ENCODE results near the gene CDKAL1.

The CDKAL1 gene

GRCh38 chr6:20996099-20996498 is 461.8 kb downstream of the CDKAL1 start:
- Histone ChIP-seq H3K4me3 (ENCODE audit: low read length) (no peak overlapping the region), H3K27me3 (ENCODE audit: insufficient read depth, low read length) (no peaks in the 10 kb centered on the region), H3K36me3 (ENCODE audit: insufficient read depth, low read length) (peaks cover 6% of the 10 kb centered on the region), H3K4me1 (ENCODE audit: insufficient read depth, low read length) (peaks cover 19% of the 10 kb centered on the region), H3K9me3 (ENCODE audit: low read length) (peaks cover 5% of the 10 kb centered on the region), H2AFZ (ENCODE audit: low read depth, low read length) (no peak overlapping the region)

- Histone ChIP-seq H3K4me1 (ENCODE audit: insufficient read depth, low read length) (peaks cover 19% of the 10 kb centered on the region), H3K36me3 (ENCODE audit: insufficient read depth, low read length) (peaks cover 6% of the 10 kb centered on the region), H2AFZ (ENCODE audit: low read depth, low read length) (no peak overlapping the region), H3K4me3 (ENCODE audit: low read length) (no peak overlapping the region), H3K27me3 (ENCODE audit: insufficient read depth, low read length) (no peaks in the 10 kb centered on the region), H3K9me3 (ENCODE audit: low read length) (peaks cover 5% of the 10 kb centered on the region)
These were observed 463.0 kb downstream of the CDKAL1 start for GRCh38 chr6:20997143-20997769.

- Histone ChIP-seq H3K9me3 (ENCODE audit: low read length) (peaks cover 5% of the 10 kb centered on the region), H2AFZ (ENCODE audit: low read depth, low read length) (no peak overlapping the region), H3K36me3 (ENCODE audit: insufficient read depth, low read length) (peaks cover 6% of the 10 kb centered on the region), H3K4me3 (ENCODE audit: low read length) (no peak overlapping the region), H3K4me1 (ENCODE audit: insufficient read depth, low read length) (peaks cover 19% of the 10 kb centered on the region), H3K27me3 (ENCODE audit: insufficient read depth, low read length) (no peaks in the 10 kb centered on the region)
These were observed 463.5 kb downstream of the CDKAL1 start for GRCh38 chr6:20997770-20998147.

GRCh38 chr6:20998748-20999448 is 464.6 kb downstream of the CDKAL1 start:
- Histone ChIP-seq H3K36me3 (ENCODE audit: insufficient read depth, low read length) (peaks cover 6% of the 10 kb centered on the region), H3K27me3 (ENCODE audit: insufficient read depth, low read length) (no peaks in the 10 kb centered on the region), H2AFZ (ENCODE audit: low read depth, low read length) (no peak overlapping the region), H3K4me3 (ENCODE audit: low read length) (no peak overlapping the region), H3K9me3 (ENCODE audit: low read length) (peaks cover 4% of the 10 kb centered on the region), H3K4me1 (ENCODE audit: insufficient read depth, low read length) (peaks cover 19% of the 10 kb centered on the region)

GRCh38 chr6:21000331-21000801 is 466.1 kb downstream of the CDKAL1 start:
- Histone ChIP-seq H3K36me3 (ENCODE audit: insufficient read depth, low read length) (peaks cover 6% of the 10 kb centered on the region), H2AFZ (ENCODE audit: low read depth, low read length) (no peak overlapping the region)

GRCh38 chr6:21001736-21002135 is 467.5 kb downstream of the CDKAL1 start:
- Histone ChIP-seq H3K36me3 (ENCODE audit: insufficient read depth, low read length) (peaks cover 6% of the 10 kb centered on the region), H3K4me1 (ENCODE audit: insufficient read depth, low read length) (peaks cover 23% of the 10 kb centered on the region), H3K4me3 (ENCODE audit: low read length) (no peak overlapping the region), H2AFZ (ENCODE audit: low read depth, low read length) (no peak overlapping the region), H3K27me3 (ENCODE audit: insufficient read depth, low read length) (no peaks in the 10 kb centered on the region), H3K9me3 (ENCODE audit: low read length) (no peaks in the 10 kb centered on the region)

More at GRCh38 chr6:21000331-21000801, 466.1 kb downstream of the CDKAL1 start:
- Histone ChIP-seq H3K4me1 (ENCODE audit: insufficient read depth, low read length) (peaks cover 19% of the 10 kb centered on the region), H3K4me3 (ENCODE audit: low read length) (no peak overlapping the region), H3K27me3 (ENCODE audit: insufficient read depth, low read length) (no peaks in the 10 kb centered on the region), H3K9me3 (ENCODE audit: low read length) (no peaks in the 10 kb centered on the region)

GRCh38 chr6:21003780-21004541 is 469.7 kb downstream of the CDKAL1 start:
- Histone ChIP-seq H3K4me1 (ENCODE audit: insufficient read depth, low read length) (peaks cover 9% of the 10 kb centered on the region), H3K4me3 (ENCODE audit: low read length) (no peak overlapping the region), H3K27me3 (ENCODE audit: insufficient read depth, low read length) (no peaks in the 10 kb centered on the region), H2AFZ (ENCODE audit: low read depth, low read length) (no peak overlapping the region), H3K9me3 (ENCODE audit: low read length) (peaks cover 2% of the 10 kb centered on the region), H3K36me3 (ENCODE audit: insufficient read depth, low read length) (peaks cover 6% of the 10 kb centered on the region)

GRCh38 chr6:21005816-21006570 is 471.7 kb downstream of the CDKAL1 start:
- H3K4me1 ChIP-seq (ENCODE audit: insufficient read depth, low read length): peaks cover 5% of the 10 kb centered on the region
- no peaks in the 10 kb centered on the region for H3K27me3 ChIP-seq (ENCODE audit: insufficient read depth, low read length)
- no peak overlapping the region for H2AFZ ChIP-seq (ENCODE audit: low read depth, low read length)
- no peak overlapping the region for H3K4me3 ChIP-seq (ENCODE audit: low read length)
- H3K36me3 ChIP-seq (ENCODE audit: insufficient read depth, low read length): peaks cover 1% of the 10 kb centered on the region
- H3K9me3 ChIP-seq (ENCODE audit: low read length): peaks cover 2% of the 10 kb centered on the region

GRCh38 chr6:21019614-21020013 is 485.4 kb downstream of the CDKAL1 start:
- Histone ChIP-seq H2AFZ (ENCODE audit: low read depth, low read length) (no peak overlapping the region), H3K9me3 (ENCODE audit: low read length) (peaks cover 7% of the 10 kb centered on the region), H3K4me1 (ENCODE audit: insufficient read depth, low read length) (no peaks in the 10 kb centered on the region), H3K36me3 (ENCODE audit: insufficient read depth, low read length) (no peaks in the 10 kb centered on the region), H3K27me3 (ENCODE audit: insufficient read depth, low read length) (no peaks in the 10 kb centered on the region), H3K4me3 (ENCODE audit: low read length) (no peak overlapping the region)

- Histone ChIP-seq H3K27me3 (ENCODE audit: insufficient read depth, low read length) (no peaks in the 10 kb centered on the region), H3K36me3 (ENCODE audit: insufficient read depth, low read length) (no peaks in the 10 kb centered on the region), H2AFZ (ENCODE audit: low read depth, low read length) (no peak overlapping the region), H3K9me3 (ENCODE audit: low read length) (peaks cover 7% of the 10 kb centered on the region), H3K4me3 (ENCODE audit: low read length) (no peak overlapping the region), H3K4me1 (ENCODE audit: insufficient read depth, low read length) (no peaks in the 10 kb centered on the region)
These were observed 488.3 kb downstream of the CDKAL1 start for GRCh38 chr6:21022343-21023107.

- no peak overlapping the region for H2AFZ ChIP-seq (ENCODE audit: low read depth, low read length)
- no peaks in the 10 kb centered on the region for H3K4me1 ChIP-seq (ENCODE audit: insufficient read depth, low read length)
- no peaks in the 10 kb centered on the region for H3K36me3 ChIP-seq (ENCODE audit: insufficient read depth, low read length)
- no peaks in the 10 kb centered on the region for H3K27me3 ChIP-seq (ENCODE audit: insufficient read depth, low read length)
- no peak overlapping the region for H3K4me3 ChIP-seq (ENCODE audit: low read length)
- H3K9me3 ChIP-seq (ENCODE audit: low read length): peaks cover 10% of the 10 kb centered on the region
These were observed 489.0 kb downstream of the CDKAL1 start for GRCh38 chr6:21023210-21023609.

- H3K4me3 ChIP-seq (ENCODE audit: low read length): no peak overlapping the region
- H3K4me1 ChIP-seq (ENCODE audit: insufficient read depth, low read length): no peaks in the 10 kb centered on the region
- H2AFZ ChIP-seq (ENCODE audit: low read depth, low read length): no peak overlapping the region
- H3K9me3 ChIP-seq (ENCODE audit: low read length): peaks cover 10% of the 10 kb centered on the region
- H3K27me3 ChIP-seq (ENCODE audit: insufficient read depth, low read length): no peaks in the 10 kb centered on the region
- no peaks in the 10 kb centered on the region for H3K36me3 ChIP-seq (ENCODE audit: insufficient read depth, low read length)
These were observed 490.4 kb downstream of the CDKAL1 start for GRCh38 chr6:21024616-21025015.

All from neuron (in vitro differentiated cells).